ENCODE results near the gene ACTR3.

DNA sequence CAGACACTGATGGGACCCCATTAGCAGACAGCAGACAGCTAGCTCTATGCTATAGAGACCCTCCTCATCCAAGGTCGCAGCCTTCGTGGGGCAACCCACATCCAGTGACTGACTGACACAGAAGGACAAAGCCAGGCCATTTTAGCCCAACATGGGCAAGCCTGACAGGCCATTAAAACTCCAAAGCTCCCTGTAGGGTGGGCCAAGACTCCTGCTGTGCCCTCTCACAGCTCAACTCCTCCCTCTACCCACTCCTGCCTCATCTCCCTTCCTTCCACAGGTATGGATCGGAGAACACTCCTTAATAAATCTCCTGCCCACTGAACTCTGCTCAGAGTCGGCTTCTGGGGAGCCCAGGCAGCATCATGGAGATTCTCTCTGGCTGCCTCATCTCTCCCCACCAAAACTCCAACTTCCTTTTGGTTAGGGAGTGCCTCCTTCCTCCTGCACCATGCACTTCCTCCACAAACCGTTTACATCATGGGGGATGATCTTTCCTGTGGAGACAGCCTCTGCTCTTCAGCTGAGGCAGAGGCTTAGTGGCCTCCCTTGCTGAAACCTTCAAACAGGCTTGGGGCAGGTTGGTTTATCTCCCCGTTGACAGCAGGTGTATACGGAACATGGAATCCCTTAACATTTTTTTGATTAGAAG lies 86.5 kb downstream of the ACTR3 start:
- TF ChIP-seq, protein P1, sequence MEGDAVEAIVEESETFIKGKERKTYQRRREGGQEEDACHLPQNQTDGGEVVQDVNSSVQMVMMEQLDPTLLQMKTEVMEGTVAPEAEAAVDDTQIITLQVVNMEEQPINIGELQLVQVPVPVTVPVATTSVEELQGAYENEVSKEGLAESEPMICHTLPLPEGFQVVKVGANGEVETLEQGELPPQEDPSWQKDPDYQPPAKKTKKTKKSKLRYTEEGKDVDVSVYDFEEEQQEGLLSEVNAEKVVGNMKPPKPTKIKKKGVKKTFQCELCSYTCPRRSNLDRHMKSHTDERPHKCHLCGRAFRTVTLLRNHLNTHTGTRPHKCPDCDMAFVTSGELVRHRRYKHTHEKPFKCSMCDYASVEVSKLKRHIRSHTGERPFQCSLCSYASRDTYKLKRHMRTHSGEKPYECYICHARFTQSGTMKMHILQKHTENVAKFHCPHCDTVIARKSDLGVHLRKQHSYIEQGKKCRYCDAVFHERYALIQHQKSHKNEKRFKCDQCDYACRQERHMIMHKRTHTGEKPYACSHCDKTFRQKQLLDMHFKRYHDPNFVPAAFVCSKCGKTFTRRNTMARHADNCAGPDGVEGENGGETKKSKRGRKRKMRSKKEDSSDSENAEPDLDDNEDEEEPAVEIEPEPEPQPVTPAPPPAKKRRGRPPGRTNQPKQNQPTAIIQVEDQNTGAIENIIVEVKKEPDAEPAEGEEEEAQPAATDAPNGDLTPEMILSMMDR (conservative IDR thresholded peaks at IDR 0.05 in 1 of 2, IDR thresholded peaks at IDR 0.05 in 1 of 2; ENCODE audit: extremely low read depth in 1 of 2, insufficient read depth in 1 of 2, low read depth in 1 of 2, low read length in 2 of 2), result no peak
- TF ChIP-seq EZH2 (IDR thresholded peaks at IDR 0.05; ENCODE audit: borderline replicate concordance, low read length), result no peak

All from mammary epithelial cell (primary cell).